Fibroblast of skin of right quadriceps (primary cell): ENCODE data around the gene EHMT1.
"Not testable (repeated sequence)": the region's sequence is repeated elsewhere in the genome, so short reads cannot be mapped to it uniquely, and the experiment has no call there.

ENCODE experiments used
- DNase-seq: peaks from one replicate; pipeline ENCODE4 v3.0.0-alpha.2; 2013

EHMT1 gene

GRCh38 chr9:137879052-137879451, 260.2 kb downstream of the EHMT1 start:
- no peak for DNase-seq

GRCh38 chr9:137879566-137880150, 260.9 kb downstream of the EHMT1 start:
- DNase-seq: no peak

GRCh38 chr9:137880160-137880975, 261.6 kb downstream of the EHMT1 start:
- DNase-seq: no peak

- DNase-seq: no peak
Observed at GRCh38 chr9:137880976-137881530, 262.2 kb downstream of the EHMT1 start.

GRCh38 chr9:137881591-137882505, 263.0 kb downstream of the EHMT1 start:
- no peak for DNase-seq

GRCh38 chr9:137882506-137882821, 263.7 kb downstream of the EHMT1 start:
- DNase-seq: no peak

- not testable (repeated sequence) for DNase-seq
Observed at GRCh38 chr9:137883977-137884376, 265.2 kb downstream of the EHMT1 start.

GRCh38 chr9:137884547-137884946, 265.7 kb downstream of the EHMT1 start:
- not testable (repeated sequence) for DNase-seq

- DNase-seq: not testable (repeated sequence)
Observed at GRCh38 chr9:137885121-137885520, 266.3 kb downstream of the EHMT1 start.
